ENCODE measurements around the gene SPRY4. TPM values are rescaled to one million over a fixed set of nuclear protein-coding genes. Genes with fewer than 3 reads are reported as not detected.

The SPRY4 gene
- total and polyA plus RNA-seq, 2 of the 13 experiments (the other 11 are each of a cell fraction or from before 2014, with no cell fraction given) = 8.9 to 17.8 TPM

- TF ChIP-seq HCFC1 (IDR thresholded peaks at IDR 0.05; ENCODE audit: low read depth, low read length) (no peak), ZNF24 (IDR thresholded peaks at IDR 0.05) (no peak), ZNF101 (CRISPR knock-in tag; IDR thresholded peaks at IDR 0.05; ENCODE audit: borderline replicate concordance, low read depth) (no peak), MAZ (IDR thresholded peaks at IDR 0.05; ENCODE audit: borderline replicate concordance, low read depth, low read length) (no peak), MAZ (CRISPR knock-in tag; IDR thresholded peaks at IDR 0.05; ENCODE audit: low read depth) (no peak)
Measured at GRCh38 chr5:142263346-142263745, 61.5 kb downstream of the SPRY4 start (continued).

- no peak for FAIRE-seq
- no TSS peak for BruUV-seq (replicated peaks)
- POLR2A ChIA-PET = interaction anchor here (0.6 to 1.0 kb wide), 2 partner anchors 17 to 106 kb away, joined by 3 read pairs; no protein-coding TSS in a partner anchor
Measured at GRCh38 chr5:142262683-142263082, 62.1 kb downstream of the SPRY4 start.

More at GRCh38 chr5:142262683-142263082, 62.1 kb downstream of the SPRY4 start:
- Histone ChIP-seq H2AFZ (ENCODE audit: low read length) (no peak overlapping the region), H3K27me3 (ENCODE audit: control insufficient read depth in 1 of 2, insufficient read depth in 2 of 2, low read length in 2 of 2) (no peaks in the 10 kb centered on the region), H3K79me2 (ENCODE audit: insufficient read depth, low read length) (no peaks in the 10 kb centered on the region), H3K9me3 (ENCODE audit: low read length) (no peaks in the 10 kb centered on the region), H3K27ac (ENCODE audit: extremely low read length, insufficient read depth, low read length) (no peak overlapping the region), H3K4me3 (replicated peaks in 1 of 3; ENCODE audit: insufficient read depth in 1 of 3, low read depth in 2 of 3, low read length in 3 of 3) (no peak overlapping the region), H3K36me3 (replicated peaks in 1 of 2; ENCODE audit: control insufficient read depth in 1 of 2, insufficient read depth in 2 of 2, low read length in 2 of 2) (no peaks in the 10 kb centered on the region), H3K4me1 (ENCODE audit: insufficient read depth, low read length) (peaks cover 15% of the 10 kb centered on the region), H4K20me1 (ENCODE audit: insufficient read depth, low read length) (no peaks in the 10 kb centered on the region), H3K9ac (ENCODE audit: insufficient read depth, low read depth, low read length) (no peak overlapping the region), H3K4me2 (ENCODE audit: low read depth, low read length) (peak overlapping the region; percentile 1; the same call in 1 of the 2 replicates)
- intact Hi-C loops (cut with micrococcal nuclease; ENCODE audit: unreplicated experiment) (no loop called here), in situ Hi-C loops (cut with HindIII; ENCODE audit: extremely low pct_ligation_motif_present, low pct_unique_long_range_greater_than_20kb) (no loop called here)
- CTCF ChIA-PET (ENCODE audit: low intra/inter-chr PET ratio, low total read pairs) = no interaction called here
- peak; percentile 84 for ATAC-seq
- DNase-seq (ENCODE audit: low spot score) = no peak
- TF ChIP-seq ZNF362 (CRISPR knock-in tag; IDR thresholded peaks at IDR 0.05; ENCODE audit: borderline replicate concordance) (peak; percentile 58; the same call in 1 of the 2 replicates), ZNF75D (CRISPR knock-in tag; IDR thresholded peaks at IDR 0.05; ENCODE audit: borderline replicate concordance) (no peak), FOXJ3 (CRISPR knock-in tag; IDR thresholded peaks at IDR 0.05; ENCODE audit: borderline replicate concordance) (no peak), ZNF770 (CRISPR knock-in tag; IDR thresholded peaks at IDR 0.05) (peak; percentile 49; the same call in 1 of the 2 replicates), ZNF772 (CRISPR knock-in tag; IDR thresholded peaks at IDR 0.05) (no peak)
- 9% methylated on average over 6 of the region's 6 CpGs for WGBS (ENCODE audit: low lambda C conversion rate)

Small RNA genes within 50 kb of the gene (small RNA-seq; reads per million reads assigned to genes)
- gene RF02038 (ENCODE audit: insufficient read depth in 2 of 3, insufficient read length in 3 of 3, low read depth in 2 of 3, low replicate concordance in 1 of 3) (0 reads per million in 3 experiments), gene RF02039 (ENCODE audit: insufficient read depth in 2 of 3, insufficient read length in 3 of 3, low read depth in 2 of 3, low replicate concordance in 1 of 3) (0 reads per million in 3 experiments)

Other genes starting within 250 kb of the SPRY4 start
- 11.9 and 15.7 TPM in 2 replicates for gene NDFIP1, start 216.2 kb downstream of the SPRY4 start, total RNA-seq (2016; rRNA removed; fragmentation: Illumina TruSeq; extraction: Trizol)
- gene NDFIP1, start 216.2 kb downstream of the SPRY4 start, polyA plus RNA-seq (2011; rRNA removed) = 9.5 and 12.4 TPM in 2 replicates

Measured in HepG2 (cell line).